Measurements from ENCODE around the gene NIPAL3. TPM values are rescaled to one million over a fixed set of nuclear protein-coding genes. Genes with fewer than 3 reads are reported as not detected.

Gene NIPAL3
- total RNA-seq, 1 donor from 2014 or later, result 29.3 TPM

DNA sequence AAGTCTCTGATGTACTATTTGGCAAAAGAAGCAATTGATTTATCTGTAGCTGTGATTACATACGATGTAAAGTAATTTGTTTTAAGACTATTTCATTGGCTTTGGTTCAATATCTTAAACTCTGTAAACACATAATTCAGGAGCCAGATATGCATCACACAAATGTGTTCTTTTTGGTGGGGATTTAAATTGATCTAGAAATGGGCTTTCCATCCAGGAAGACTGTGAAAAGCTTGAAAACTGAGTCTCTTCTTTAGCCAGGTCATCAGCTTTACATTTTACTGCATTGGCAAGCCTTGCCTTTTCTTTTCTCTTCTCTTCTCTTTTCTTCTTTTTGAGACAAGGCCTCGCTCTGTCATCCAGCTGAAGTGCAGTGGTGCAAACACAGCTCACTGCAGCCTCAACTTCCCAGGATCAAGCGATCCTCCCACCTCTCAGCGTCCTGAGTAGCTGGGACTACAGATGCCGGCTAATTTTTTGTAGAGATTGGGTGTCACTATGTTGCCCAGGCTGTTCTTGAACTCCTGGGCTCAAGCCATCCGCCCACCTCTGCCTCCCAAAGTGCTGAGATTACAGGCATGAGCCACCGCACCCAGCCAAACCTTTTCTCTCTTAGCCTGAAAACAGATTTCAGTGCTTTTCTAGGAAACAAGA lies 88.4 kb downstream of the NIPAL3 start:
- Mint-ChIP-seq H3K27ac (ENCODE audit: unreplicated experiment) (peak overlapping the region; percentile 81), H3K9me3 (ENCODE audit: low read depth) (no peaks in the 10 kb centered on the region), H3K36me3 (ENCODE audit: low read depth) (no peaks in the 10 kb centered on the region), H3K27me3 (ENCODE audit: low read depth) (peaks cover 5% of the 10 kb centered on the region), H3K4me1 (ENCODE audit: low read depth) (peaks cover 19% of the 10 kb centered on the region), H3K4me3 (ENCODE audit: unreplicated experiment) (peak overlapping the region; percentile 77)
- DNase-seq (ENCODE audit: low spot score), result no peak
- TF ChIP-seq, protein P1, sequence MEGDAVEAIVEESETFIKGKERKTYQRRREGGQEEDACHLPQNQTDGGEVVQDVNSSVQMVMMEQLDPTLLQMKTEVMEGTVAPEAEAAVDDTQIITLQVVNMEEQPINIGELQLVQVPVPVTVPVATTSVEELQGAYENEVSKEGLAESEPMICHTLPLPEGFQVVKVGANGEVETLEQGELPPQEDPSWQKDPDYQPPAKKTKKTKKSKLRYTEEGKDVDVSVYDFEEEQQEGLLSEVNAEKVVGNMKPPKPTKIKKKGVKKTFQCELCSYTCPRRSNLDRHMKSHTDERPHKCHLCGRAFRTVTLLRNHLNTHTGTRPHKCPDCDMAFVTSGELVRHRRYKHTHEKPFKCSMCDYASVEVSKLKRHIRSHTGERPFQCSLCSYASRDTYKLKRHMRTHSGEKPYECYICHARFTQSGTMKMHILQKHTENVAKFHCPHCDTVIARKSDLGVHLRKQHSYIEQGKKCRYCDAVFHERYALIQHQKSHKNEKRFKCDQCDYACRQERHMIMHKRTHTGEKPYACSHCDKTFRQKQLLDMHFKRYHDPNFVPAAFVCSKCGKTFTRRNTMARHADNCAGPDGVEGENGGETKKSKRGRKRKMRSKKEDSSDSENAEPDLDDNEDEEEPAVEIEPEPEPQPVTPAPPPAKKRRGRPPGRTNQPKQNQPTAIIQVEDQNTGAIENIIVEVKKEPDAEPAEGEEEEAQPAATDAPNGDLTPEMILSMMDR (IDR thresholded peaks at IDR 0.05), result no peak

DNA sequence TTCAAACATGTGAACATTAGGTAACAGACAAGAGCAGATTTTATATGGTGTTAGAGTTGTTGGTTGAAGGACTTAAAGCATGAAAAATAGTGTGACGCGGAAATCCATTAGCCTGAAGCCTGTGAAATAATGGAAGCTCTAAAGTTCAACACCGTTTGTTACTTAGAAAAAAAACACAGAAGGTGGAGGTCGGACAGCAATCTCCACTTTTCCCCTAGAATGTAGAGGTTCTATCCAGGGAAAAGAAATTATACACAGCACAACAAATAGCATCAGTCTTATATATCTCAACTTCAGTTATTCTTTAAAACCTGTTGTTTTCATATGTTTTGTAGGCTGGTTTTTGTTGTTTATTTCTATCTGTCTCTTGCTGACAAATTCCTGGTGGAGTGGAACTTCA lies 89.0 kb downstream of the NIPAL3 start:
- H3K9me3 Mint-ChIP-seq (ENCODE audit: low read depth), result peaks cover 2% of the 10 kb centered on the region
- TF ChIP-seq, protein P1 (IDR thresholded peaks at IDR 0.05), result no peak
- peaks cover 2% of the 10 kb centered on the region for H3K27me3 Mint-ChIP-seq (ENCODE audit: low read depth)
- no peak for DNase-seq (ENCODE audit: low spot score)
- H3K4me3 Mint-ChIP-seq (ENCODE audit: unreplicated experiment), result no peak overlapping the region
- H3K27ac Mint-ChIP-seq (ENCODE audit: unreplicated experiment), result no peak overlapping the region
- H3K4me1 Mint-ChIP-seq (ENCODE audit: low read depth), result peaks cover 19% of the 10 kb centered on the region
- H3K36me3 Mint-ChIP-seq (ENCODE audit: low read depth), result peaks cover 3% of the 10 kb centered on the region

DNA sequence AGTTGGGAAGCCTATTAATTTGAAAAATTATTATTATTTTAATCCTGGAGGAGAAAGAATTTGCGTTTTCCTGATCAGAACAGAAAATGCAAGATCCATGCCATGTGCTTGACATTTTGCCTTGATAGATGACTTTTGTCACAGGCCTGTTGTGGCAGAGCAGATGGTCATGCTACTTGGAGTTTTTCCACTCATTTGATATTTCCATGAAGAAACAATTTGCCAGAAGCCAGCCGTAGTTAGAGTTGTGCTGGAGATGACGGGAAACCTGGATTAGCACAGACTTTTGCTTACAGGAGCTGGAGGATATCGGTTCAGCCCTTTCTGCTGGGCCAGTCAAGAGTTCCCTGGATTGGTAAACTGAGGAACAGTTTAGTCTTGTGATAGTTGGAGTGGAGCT lies 90.2 kb downstream of the NIPAL3 start:
- Mint-ChIP-seq H3K4me3 (ENCODE audit: unreplicated experiment) (no peak overlapping the region), H3K27ac (ENCODE audit: unreplicated experiment) (no peak overlapping the region), H3K9me3 (ENCODE audit: low read depth) (peaks cover 5% of the 10 kb centered on the region), H3K36me3 (ENCODE audit: low read depth) (peaks cover 5% of the 10 kb centered on the region), H3K27me3 (ENCODE audit: low read depth) (no peaks in the 10 kb centered on the region), H3K4me1 (ENCODE audit: low read depth) (peaks cover 19% of the 10 kb centered on the region)
- TF ChIP-seq, protein P1 (IDR thresholded peaks at IDR 0.05), result no peak
- no peak for DNase-seq (ENCODE audit: low spot score)

DNA sequence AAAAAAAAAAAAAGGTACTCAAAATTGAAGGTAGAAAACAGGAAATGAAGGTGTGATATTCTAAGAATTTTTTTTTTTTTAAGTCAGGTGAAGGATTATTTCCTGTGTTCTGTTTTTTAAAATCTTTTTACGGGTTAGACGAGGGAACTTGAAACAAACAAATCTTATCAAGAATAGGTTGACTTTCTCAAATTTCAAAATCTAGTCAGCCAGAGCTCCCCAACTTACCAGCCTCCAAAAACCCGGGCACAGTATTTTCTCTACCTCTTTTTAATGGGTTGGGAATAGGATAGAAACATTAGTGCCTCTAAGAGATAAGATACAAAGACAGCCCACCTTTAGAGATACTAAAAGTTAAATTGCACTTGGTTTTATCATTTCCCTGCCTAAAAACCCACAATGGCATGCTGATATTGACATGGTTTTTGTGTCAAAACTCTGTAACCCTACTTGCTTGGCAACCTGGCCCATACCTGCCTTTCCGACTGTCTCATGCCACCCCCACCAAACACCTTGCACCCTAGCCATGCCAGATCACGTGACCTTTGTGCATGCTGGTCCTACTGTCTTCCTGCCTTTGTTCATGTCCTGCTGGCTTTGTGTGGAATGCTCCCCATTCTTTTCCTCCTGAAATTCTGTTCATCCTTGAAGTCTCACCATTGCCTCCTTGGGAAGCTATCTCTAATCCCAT lies 91.2 kb downstream of the NIPAL3 start:
- Mint-ChIP-seq H3K4me3 (ENCODE audit: unreplicated experiment) (no peak overlapping the region), H3K4me1 (ENCODE audit: low read depth) (peaks cover 16% of the 10 kb centered on the region), H3K9me3 (ENCODE audit: low read depth) (peaks cover 5% of the 10 kb centered on the region), H3K36me3 (ENCODE audit: low read depth) (peaks cover 5% of the 10 kb centered on the region), H3K27me3 (ENCODE audit: low read depth) (no peaks in the 10 kb centered on the region), H3K27ac (ENCODE audit: unreplicated experiment) (no peak overlapping the region)
- TF ChIP-seq, protein P1 (IDR thresholded peaks at IDR 0.05), result no peak
- no peak for DNase-seq (ENCODE audit: low spot score)

DNA sequence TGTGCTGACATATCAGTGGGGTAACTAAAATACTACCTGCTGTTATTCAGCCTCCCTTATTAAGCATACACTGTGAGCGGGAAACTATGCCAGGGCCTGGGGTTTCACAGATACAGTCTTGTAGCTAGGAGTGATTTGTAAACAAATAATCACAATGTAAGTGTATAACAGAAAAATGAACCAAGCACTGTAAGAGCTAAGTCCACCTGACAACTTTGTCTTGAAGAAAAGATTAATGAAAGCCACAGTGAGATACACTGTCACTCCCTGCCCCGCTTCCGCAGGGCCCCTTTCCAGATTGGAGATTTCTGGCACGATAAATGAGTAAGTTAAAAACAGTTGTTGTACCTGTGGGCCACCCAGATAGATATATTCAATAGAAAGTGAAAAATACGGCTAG lies 91.8 kb downstream of the NIPAL3 start:
- Mint-ChIP-seq H3K9me3 (ENCODE audit: low read depth) (peaks cover 5% of the 10 kb centered on the region), H3K36me3 (ENCODE audit: low read depth) (peaks cover 5% of the 10 kb centered on the region), H3K27me3 (ENCODE audit: low read depth) (no peaks in the 10 kb centered on the region), H3K27ac (ENCODE audit: unreplicated experiment) (no peak overlapping the region), H3K4me3 (ENCODE audit: unreplicated experiment) (no peak overlapping the region), H3K4me1 (ENCODE audit: low read depth) (peaks cover 13% of the 10 kb centered on the region)
- TF ChIP-seq, protein P1 (IDR thresholded peaks at IDR 0.05), result no peak
- no peak for DNase-seq (ENCODE audit: low spot score)

All from chondrocyte (in vitro differentiated cells).